ENCODE measurements around the gene MUC2. TPM values are rescaled to one million over a fixed set of nuclear protein-coding genes. Genes with fewer than 3 reads are reported as not detected.

Gene MUC2
- total and polyA plus RNA-seq, 7 donors = 2.5 to 248 (median 15.4) TPM; not detected in 1

- intact Hi-C loops (cut with DNase I) = no loop called here
- WGBS, 2 donors = 48 to 69% methylated on average over 22 of the region's 22 CpGs
- H3K27me3 ChIP-seq = peaks cover 15 to 63% (median 40%) of the 10 kb centered on the region in 3 donors
These were observed 27.0 kb upstream of the MUC2 start for GRCh38 chr11:1047595-1048156.

GRCh38 chr11:1048375-1049070 lies 26.2 kb upstream of the MUC2 start:
- intact Hi-C loops (cut with DNase I) = no loop called here
- Histone ChIP-seq H3K9me3 (no peaks in the 10 kb centered on the region), H3K4me1 (no peaks in the 10 kb centered on the region), H3K4me3 (no peak overlapping the region), H3K27ac (no peak overlapping the region), H3K36me3 (no peaks in the 10 kb centered on the region), H3K27me3 (peaks cover 15 to 65% (median 47%) of the 10 kb centered on the region in 3 donors)
- TF ChIP-seq EP300 (IDR thresholded peaks at IDR 0.05) (no peak), POLR2A (IDR thresholded peaks at IDR 0.05) (no peak), POLR2AphosphoS5 (IDR thresholded peaks at IDR 0.05) (no peak), CTCF (IDR thresholded peaks at IDR 0.05) (no peak)
- 44 to 80% methylated on average over 25 of the region's 25 CpGs for WGBS, 2 donors
- DNase-seq = no peak

More at GRCh38 chr11:1047595-1048156, 27.0 kb upstream of the MUC2 start:
- Histone ChIP-seq H3K9me3 (no peaks in the 10 kb centered on the region), H3K27ac (no peak overlapping the region), H3K4me1 (no peaks in the 10 kb centered on the region), H3K36me3 (no peaks in the 10 kb centered on the region), H3K4me3 (no peak overlapping the region)
- DNase-seq = peak; percentile 38
- TF ChIP-seq POLR2AphosphoS5 (IDR thresholded peaks at IDR 0.05) = no peak
- TF ChIP-seq EP300 (IDR thresholded peaks at IDR 0.05) = no peak

GRCh38 chr11:1049071-1049405 lies 25.6 kb upstream of the MUC2 start:
- intact Hi-C loops (cut with DNase I) = no loop called here

GRCh38 chr11:1049431-1049891 lies 25.2 kb upstream of the MUC2 start:
- DNase-seq = peak; percentile 61
- Histone ChIP-seq H3K27ac (no peak overlapping the region), H3K4me3 (no peak overlapping the region), H3K27me3 (peaks cover 22 to 74% (median 56%) of the 10 kb centered on the region in 3 donors), H3K9me3 (no peaks in the 10 kb centered on the region), H3K4me1 (no peaks in the 10 kb centered on the region), H3K36me3 (no peaks in the 10 kb centered on the region)
- WGBS, 2 donors = 16 to 62% methylated on average over 13 of the region's 13 CpGs
- no peak for TF ChIP-seq POLR2A (IDR thresholded peaks at IDR 0.05)
- TF ChIP-seq POLR2AphosphoS5 (IDR thresholded peaks at IDR 0.05) = no peak
- no peak for TF ChIP-seq CTCF (IDR thresholded peaks at IDR 0.05)
- TF ChIP-seq EP300 (IDR thresholded peaks at IDR 0.05) = no peak
- intact Hi-C loops (cut with DNase I) = no loop called here

More at GRCh38 chr11:1049071-1049405, 25.6 kb upstream of the MUC2 start:
- H3K27ac ChIP-seq = no peak overlapping the region
- peaks cover 18 to 70% (median 52%) of the 10 kb centered on the region in 3 donors for H3K27me3 ChIP-seq
- no peak overlapping the region for H3K4me3 ChIP-seq
- peak; percentile 46 for DNase-seq
- no peaks in the 10 kb centered on the region for H3K36me3 ChIP-seq
- WGBS, 2 donors = 66 to 91% methylated on average over 6 of the region's 6 CpGs
- H3K9me3 ChIP-seq = no peaks in the 10 kb centered on the region
- TF ChIP-seq EP300 (IDR thresholded peaks at IDR 0.05) (no peak), POLR2AphosphoS5 (IDR thresholded peaks at IDR 0.05) (no peak), CTCF (IDR thresholded peaks at IDR 0.05) (no peak), POLR2A (IDR thresholded peaks at IDR 0.05) (no peak)
- H3K4me1 ChIP-seq = no peaks in the 10 kb centered on the region

GRCh38 chr11:1049911-1050580 lies 24.6 kb upstream of the MUC2 start:
- no peak overlapping the region for H3K4me3 ChIP-seq
- 57 to 79% methylated on average over 18 of the region's 18 CpGs for WGBS, 2 donors
- no peak overlapping the region for H3K27ac ChIP-seq
- H3K27me3 ChIP-seq = peaks cover 22 to 80% (median 61%) of the 10 kb centered on the region in 3 donors
- intact Hi-C loops (cut with DNase I) = loop anchor here (2.0 kb wide), 1 partner anchor 201 kb away; no protein-coding TSS in a partner anchor
- no peaks in the 10 kb centered on the region for H3K9me3 ChIP-seq
- no peaks in the 10 kb centered on the region for H3K4me1 ChIP-seq
- DNase-seq = peak; percentile 61
- H3K36me3 ChIP-seq = no peaks in the 10 kb centered on the region
- TF ChIP-seq POLR2A (IDR thresholded peaks at IDR 0.05) (no peak), CTCF (IDR thresholded peaks at IDR 0.05) (no peak), EP300 (IDR thresholded peaks at IDR 0.05) (no peak), POLR2AphosphoS5 (IDR thresholded peaks at IDR 0.05) (no peak)

All from sigmoid colon (tissue), 7 donors.